IPS-NIHi11 (cell line): ENCODE measurements around the gene GRK4.

ENCODE experiments used
- DNase-seq: peaks from one replicate; pipeline ENCODE4 v3.0.0; 2012; ENCODE audit warnings: mixed read lengths, low spot score

GRK4 gene

GRCh38 chr4:3013839-3014350 is 50.5 kb downstream of the GRK4 start:
- no peak for DNase-seq

DNA sequence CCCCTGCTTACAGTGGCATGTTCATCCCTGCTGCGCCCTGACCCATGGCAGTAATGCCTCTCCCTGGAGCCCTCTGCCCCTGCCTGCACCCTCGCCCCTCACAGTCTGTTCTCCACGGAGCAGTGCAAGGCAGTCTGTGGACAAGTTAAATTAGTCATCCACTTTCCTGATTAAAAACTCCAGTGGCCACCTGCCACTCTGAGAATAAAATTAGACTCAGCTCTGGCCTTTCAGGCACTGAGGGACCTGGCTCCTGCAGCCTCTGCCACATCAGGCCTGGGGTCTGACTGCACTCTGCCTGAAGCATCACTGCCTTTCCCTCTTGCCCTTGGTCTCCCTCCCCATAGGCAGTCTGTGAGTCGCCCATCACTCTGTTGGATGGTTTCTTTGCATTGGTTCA is 53.6 kb downstream of the GRK4 start:
- no peak for DNase-seq

DNA sequence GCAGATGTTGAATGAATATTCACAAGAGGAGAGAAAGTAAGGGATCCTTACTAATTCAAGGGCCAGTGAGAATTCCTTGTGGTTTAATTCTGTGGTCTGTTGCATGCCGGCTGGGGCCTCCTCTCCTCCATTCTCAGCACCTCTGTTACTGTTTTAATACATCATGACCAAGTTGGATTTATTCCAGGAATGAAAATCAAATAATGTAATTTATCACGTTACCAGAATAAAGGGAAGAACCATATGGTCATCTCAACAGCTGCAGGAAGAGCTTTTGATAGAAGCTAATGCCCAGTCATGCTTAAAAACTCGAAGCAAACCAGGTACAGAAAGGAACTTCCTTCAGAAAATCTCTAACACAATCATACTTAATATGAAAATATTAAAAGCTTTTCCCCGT is 54.1 kb downstream of the GRK4 start:
- no peak for DNase-seq

GRCh38 chr4:3019145-3019846 is 55.9 kb downstream of the GRK4 start:
- no peak for DNase-seq

DNA sequence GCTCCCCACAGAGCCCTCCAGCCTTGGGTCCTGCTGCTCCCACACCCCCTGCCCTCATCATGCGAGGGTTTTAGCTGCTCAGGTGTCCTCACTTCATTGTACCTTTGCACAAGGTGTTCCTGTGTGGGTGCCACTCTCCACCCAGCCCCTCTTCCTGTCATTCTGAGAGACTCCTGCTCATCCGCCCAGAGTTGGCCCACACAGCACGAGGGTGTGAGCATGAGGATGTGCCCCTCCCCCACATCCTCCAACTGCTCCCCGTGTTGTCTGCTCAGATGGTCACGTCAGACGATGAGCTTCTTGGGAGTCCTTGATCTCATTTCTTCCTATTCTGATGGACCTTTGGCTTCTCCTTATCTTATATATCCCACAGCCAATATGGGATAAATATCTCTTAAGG is 57.8 kb downstream of the GRK4 start:
- DNase-seq: no peak

GRCh38 chr4:3021627-3022026 is 58.3 kb downstream of the GRK4 start:
- no peak for DNase-seq

- no peak for DNase-seq
These were observed 58.7 kb downstream of the GRK4 start for GRCh38 chr4:3022112-3022511.

DNA sequence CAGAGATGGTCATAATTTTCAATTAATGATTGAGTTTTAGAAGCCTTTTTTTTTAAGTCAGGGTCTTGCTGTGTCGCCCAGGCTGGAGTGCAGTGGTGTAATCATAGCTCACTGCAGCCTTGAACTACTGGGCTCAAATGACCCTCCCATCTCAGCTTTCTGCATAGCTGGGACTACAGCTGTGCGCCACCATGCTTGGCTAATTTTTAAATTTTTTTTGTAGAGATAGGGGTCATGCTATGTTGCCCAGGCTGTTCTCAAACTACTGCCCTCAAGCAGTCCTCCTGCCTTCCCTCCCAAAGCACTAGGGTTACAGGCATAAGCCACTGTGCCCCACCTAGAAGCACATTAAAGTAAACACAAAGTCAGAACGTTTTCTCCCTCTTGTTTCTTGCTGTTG is 59.3 kb downstream of the GRK4 start:
- DNase-seq: no peak

DNA sequence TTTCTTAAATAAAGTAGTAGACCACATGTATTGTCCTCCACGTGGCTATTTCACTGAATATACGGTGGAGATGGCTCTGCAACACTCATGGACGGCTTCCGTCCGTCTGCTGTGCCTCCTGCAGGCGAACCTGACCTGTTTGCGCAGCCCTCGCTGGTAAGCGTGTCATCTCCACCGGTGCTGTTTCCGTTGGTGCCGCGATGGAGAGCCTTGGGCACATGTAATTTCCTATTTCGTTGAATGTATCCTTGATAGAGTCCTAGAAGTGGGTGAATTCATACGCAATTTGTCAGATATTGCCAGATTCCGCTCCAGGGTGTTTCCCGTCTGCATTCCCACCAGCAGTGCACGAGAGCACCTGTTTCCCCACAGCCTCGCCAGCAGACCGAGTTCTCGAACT is 62.5 kb downstream of the GRK4 start:
- no peak for DNase-seq

DNA sequence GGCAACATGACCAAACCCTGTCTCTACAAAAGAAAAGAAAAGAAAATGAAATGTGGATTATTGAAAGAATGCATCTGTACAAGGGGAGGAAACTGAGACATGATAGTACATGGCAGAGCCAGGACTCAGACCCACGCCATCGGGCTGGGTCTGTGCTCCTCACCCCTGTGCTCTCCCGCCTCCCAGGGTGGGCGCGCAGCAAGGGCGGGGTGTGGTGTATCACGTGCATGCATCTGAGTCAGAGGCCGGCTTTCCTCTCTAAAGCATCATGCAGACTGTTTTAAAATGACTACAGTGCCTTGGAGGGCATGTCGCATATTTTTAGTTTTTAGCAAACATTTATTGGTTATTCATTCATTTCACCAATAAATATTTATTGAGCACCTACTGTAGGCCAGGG is 63.2 kb downstream of the GRK4 start:
- DNase-seq: no peak

DNA sequence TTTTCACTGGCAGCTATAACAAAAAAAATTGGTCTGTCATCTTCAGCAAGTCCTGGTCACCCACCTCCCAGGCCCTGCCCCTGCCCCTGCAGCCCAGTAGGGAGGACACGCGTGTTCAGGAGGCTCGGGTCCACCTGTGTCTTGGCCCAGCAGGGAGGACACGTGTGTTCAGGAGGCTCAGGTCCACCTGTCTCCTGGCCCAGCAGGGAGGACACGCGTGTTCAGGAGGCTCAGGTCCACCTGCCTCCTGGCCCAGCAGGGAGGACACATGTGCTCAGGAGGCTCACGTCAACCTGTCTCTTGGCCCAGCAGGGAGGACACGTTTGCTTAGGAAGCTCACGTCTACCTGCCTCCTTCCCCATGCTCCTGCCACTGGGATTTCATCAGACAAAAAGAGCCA is 66.1 kb downstream of the GRK4 start:
- no peak for DNase-seq

DNA sequence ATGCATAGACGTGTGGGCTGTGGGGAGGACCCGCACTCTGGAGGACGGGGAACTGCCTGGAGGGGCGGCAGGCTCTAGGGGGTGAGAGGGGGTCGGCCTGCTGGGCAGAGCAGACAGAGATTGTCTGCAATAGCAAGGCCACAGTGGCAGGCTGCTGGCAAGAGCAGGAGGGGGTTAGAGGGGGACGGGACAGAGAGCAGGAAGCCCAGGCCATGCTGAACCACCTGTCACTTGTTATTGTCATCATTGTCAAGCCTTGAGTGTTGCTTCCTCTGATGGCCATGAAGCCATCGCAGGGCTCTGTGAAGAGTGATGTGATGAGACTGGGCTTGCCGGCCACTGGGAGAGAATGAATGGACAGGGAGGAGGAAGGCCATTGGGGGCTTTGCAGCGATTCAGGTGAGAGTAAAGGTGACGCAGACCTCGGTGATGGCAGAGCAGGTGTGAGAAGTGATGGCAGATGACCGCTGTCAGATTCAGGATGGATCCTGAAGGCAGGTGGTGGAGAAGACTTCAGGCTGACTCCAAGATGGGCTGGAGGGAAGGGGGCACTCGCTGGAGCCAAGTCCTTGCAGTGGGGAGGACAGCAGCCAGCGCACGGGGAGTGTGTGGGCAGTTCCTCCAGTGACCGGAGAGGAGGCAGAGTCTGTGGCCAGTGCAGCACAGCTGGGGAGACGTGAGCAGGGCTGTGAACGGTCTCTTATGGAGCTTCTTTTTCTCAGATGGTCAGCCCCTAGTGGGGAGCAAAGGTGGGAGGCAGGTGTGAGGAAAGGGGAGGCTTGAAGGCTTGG is 67.4 kb downstream of the GRK4 start:
- no peak for DNase-seq

DNA sequence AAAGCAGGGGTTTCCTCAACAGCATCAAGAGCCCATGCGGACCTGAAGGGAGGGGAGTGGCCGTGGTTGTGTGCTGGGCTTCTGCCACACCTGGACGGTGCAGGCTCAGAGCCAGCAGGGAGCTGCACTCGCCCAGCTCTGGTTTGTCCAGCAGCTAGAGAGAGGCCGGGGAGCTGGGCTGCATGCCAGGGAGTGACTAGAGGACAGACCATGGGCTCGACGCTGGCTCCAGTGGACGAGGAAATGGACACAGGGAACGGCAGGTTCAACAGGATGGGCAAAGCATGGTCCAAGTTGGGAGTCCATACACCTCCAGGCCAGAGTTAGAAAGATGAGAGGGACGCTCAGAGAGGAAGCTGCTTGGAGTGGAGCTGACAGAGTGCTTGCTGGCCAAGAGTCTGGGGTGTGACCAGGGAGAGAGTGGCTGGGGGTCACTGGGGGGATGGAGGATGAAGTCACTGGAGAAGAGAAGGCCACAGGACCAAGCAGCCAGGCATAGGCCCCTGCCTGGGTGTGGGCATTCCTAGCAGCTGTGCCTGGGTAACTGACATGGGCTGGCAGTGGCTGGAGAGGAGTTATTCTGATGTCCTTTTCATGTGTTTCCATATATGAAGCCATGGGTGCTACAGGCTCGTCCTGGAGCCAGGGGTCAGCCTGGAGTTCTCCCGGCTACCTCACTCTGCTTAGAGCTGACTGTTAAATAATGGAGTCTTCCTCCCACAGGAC is 68.1 kb downstream of the GRK4 start:
- peak; percentile 53 for DNase-seq

- DNase-seq: no peak
These were observed 70.9 kb downstream of the GRK4 start for GRCh38 chr4:3034231-3034630.

DNA sequence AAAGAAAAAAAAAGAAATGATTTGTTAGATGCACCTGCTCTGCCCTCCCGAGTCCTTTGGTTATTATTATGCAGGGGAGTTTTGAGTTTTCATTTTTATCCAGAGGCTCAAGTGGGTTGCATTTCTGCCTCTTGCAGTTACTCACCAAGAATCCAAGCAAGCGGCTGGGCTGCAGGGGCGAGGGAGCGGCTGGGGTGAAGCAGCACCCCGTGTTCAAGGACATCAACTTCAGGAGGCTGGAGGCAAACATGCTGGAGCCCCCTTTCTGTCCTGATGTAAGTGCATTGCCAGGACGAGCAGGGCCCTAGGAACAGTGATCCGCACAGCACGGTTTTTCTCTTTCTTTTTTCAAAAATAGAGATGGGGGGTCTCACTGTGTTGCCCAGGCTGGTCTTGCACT is 71.9 kb downstream of the GRK4 start:
- no peak for DNase-seq

DNA sequence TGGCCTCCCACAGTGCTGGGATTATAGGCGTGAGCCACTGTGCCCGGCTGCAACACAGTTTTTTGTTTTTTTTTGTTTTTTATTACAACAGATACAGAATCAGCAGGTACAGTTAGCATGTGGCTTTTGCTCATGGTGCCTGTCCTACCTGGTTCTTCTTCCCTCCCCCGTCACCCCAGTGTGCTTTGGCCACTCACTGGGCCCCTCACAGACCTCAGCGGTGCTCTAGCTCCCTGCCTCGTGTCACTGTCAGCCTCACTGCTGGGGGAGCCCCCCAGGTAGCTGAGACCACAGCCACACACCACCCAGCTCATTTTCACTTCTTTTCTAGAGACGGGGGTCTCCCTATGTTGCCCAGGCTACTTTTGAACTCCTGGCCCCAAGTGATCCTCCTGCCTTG is 72.3 kb downstream of the GRK4 start:
- DNase-seq: no peak

- DNase-seq: no peak
These were observed 73.0 kb downstream of the GRK4 start for GRCh38 chr4:3036131-3036952.

DNA sequence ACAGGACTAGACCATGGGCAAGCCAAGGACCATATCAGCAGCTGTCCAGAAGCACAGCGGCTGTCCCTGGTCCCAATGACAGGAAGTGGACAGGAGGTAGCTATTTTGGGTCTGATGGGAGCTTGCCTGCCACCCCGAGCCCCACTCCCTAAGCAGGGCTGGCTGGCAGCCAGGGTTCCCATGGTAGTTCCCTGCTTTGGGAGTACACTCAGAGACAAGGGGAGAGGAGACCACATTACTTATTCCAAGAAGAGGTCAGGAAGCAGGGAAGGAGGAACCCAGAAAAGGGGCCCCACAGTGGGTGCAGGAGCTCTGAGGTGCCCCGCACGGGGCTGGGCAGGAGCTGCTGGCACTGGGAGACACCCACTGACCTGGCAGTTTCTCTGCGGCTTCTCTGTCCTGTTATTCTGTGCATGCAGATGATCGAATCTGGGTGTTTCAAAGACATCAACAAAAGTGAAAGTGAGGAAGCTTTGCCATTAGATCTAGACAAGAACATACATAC is 74.6 kb downstream of the GRK4 start:
- DNase-seq: no peak

DNA sequence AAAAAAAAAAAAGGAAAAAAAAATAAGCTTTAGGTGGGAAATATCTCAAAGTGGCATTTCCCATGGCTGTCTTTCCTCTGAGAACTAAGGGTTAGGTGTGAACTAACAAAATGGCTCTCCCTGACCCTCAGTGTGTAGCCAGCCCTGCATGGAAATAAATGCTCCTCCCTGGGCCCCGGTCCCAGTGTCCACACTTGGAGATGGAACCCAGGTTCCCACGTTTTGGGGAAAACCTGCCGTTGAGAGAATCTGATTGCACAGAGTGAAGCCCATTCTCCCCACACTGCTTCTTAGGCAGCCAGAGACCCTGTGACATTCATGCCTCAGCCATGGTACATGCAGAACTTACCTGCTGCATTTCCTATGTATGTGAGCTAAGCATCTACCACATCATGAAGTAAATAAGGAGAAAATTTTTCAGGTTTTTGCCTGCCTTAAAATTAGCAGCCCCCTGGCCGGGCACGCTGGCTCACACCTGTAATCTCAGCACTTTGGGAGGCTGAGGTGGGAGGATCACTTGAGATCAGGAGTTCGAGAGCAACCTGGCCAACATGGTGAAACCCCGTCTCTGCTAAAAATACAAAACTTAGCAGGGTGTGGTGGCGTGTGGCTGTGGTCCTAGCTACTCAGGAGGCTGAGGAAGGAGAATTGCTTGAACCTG is 76.5 kb downstream of the GRK4 start:
- no peak for DNase-seq

DNA sequence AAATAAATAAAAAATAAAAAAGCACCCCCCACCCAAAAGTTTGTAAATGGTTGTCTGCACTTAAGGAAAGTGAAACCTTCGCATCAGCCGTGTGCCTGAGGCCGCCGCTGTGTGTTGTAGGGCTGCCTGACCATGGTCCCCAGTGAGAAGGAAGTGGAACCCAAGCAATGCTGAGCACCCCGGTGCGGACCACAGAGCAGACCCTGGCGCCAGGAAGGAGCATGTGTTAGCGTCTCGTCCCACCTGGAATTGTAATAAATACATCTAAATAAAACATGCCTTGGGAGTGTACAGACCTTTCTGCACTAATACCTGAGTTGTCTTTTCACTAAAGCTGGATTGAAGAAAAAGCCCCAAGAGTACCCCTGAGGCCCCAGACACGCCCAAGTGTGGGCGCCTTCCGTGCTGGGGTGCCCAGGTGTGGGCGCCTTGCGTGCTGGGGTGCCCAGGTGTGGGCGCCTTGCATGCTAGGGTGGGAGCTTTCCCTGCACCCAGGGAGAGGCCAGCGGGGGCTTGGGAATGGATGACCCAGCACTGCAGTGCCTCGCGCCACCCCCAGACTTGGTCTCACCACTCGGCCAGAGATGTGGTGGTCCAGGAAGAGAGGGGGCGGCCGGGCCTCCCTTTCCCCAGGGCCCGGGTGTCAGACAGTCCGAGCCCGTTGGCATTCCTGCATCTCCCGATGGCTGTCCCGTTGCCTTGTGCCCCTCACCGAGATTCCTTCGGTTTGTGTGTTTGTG is 77.3 kb downstream of the GRK4 start:
- DNase-seq: no peak
